GM20000 (cell line): ENCODE measurements around the gene ROBO2.

ENCODE experiments used
- DNase-seq: peaks from one replicate; pipeline ENCODE4 v3.0.0; 2012; ENCODE audit warnings: low spot score
- CTCF ChIP-seq: IDR thresholded peaks from 2 replicates; pipeline ENCODE4 v1.5.1; 2012; ENCODE audit warnings: mild to moderate bottlenecking, control low read depth; ENCODE audit errors: extremely low read depth, missing control alignments

Gene ROBO2

GRCh38 chr3:77039606-77040171 lies at the start of gene ROBO2:
Gene ROBO2 (plus strand): TSS chr3:77040099. CDS start chr3:77040786, 687 bp downstream.
- TF ChIP-seq CTCF = no peak
- no peak for DNase-seq

- no peak for TF ChIP-seq CTCF
- no peak for DNase-seq
Observed at GRCh38 chr3:76990606-76991005, 49.3 kb upstream of the ROBO2 start.

- no peak for TF ChIP-seq CTCF
- DNase-seq = no peak
Observed at GRCh38 chr3:76991165-76991564, 48.7 kb upstream of the ROBO2 start.

- TF ChIP-seq CTCF = no peak
- DNase-seq = no peak
Observed at GRCh38 chr3:76997733-76998132, 42.2 kb upstream of the ROBO2 start.

- TF ChIP-seq CTCF = no peak
- no peak for DNase-seq
Observed at GRCh38 chr3:76998555-76998954, 41.3 kb upstream of the ROBO2 start.

GRCh38 chr3:77001062-77001701 lies 38.7 kb upstream of the ROBO2 start:
- no peak for DNase-seq
- TF ChIP-seq CTCF = no peak

GRCh38 chr3:77014226-77014625 lies 25.7 kb upstream of the ROBO2 start:
- TF ChIP-seq CTCF = no peak
- no peak for DNase-seq
